HL-60 (cell line): ENCODE results near the gene NDUFC2.

Experiments used
- CTCF ChIP-seq: IDR thresholded peaks from one replicate; pipeline ENCODE4 v1.5.1; 2011; ENCODE audit warnings: low read length, control low read depth, inconsistent platforms; ENCODE audit not compliant: insufficient read depth
- GABPA ChIP-seq: IDR thresholded peaks from 2 replicates; pipeline ENCODE4 v1.6.1; 2012; ENCODE audit warnings: low read depth
- POLR2AphosphoS5 ChIP-seq: IDR thresholded peaks from 2 replicates; pipeline ENCODE4 v1.6.1; 2012; ENCODE audit warnings: low read depth
- SPI1 ChIP-seq: IDR thresholded peaks from 2 replicates; pipeline ENCODE4 v1.6.1; 2012; ENCODE audit warnings: low read depth, mild to moderate bottlenecking, borderline replicate concordance
- TF ChIP-seq, protein P1 (sequence below): IDR thresholded peaks from 2 replicates; pipeline ENCODE4 v1.6.1; 2012; ENCODE audit warnings: low read depth; ENCODE audit not compliant: insufficient replicate concordance

- no peak for TF ChIP-seq CTCF
- TF ChIP-seq GABPA: no peak
- TF ChIP-seq, protein P1, sequence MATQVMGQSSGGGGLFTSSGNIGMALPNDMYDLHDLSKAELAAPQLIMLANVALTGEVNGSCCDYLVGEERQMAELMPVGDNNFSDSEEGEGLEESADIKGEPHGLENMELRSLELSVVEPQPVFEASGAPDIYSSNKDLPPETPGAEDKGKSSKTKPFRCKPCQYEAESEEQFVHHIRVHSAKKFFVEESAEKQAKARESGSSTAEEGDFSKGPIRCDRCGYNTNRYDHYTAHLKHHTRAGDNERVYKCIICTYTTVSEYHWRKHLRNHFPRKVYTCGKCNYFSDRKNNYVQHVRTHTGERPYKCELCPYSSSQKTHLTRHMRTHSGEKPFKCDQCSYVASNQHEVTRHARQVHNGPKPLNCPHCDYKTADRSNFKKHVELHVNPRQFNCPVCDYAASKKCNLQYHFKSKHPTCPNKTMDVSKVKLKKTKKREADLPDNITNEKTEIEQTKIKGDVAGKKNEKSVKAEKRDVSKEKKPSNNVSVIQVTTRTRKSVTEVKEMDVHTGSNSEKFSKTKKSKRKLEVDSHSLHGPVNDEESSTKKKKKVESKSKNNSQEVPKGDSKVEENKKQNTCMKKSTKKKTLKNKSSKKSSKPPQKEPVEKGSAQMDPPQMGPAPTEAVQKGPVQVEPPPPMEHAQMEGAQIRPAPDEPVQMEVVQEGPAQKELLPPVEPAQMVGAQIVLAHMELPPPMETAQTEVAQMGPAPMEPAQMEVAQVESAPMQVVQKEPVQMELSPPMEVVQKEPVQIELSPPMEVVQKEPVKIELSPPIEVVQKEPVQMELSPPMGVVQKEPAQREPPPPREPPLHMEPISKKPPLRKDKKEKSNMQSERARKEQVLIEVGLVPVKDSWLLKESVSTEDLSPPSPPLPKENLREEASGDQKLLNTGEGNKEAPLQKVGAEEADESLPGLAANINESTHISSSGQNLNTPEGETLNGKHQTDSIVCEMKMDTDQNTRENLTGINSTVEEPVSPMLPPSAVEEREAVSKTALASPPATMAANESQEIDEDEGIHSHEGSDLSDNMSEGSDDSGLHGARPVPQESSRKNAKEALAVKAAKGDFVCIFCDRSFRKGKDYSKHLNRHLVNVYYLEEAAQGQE: no peak
- TF ChIP-seq POLR2AphosphoS5: no peak
- TF ChIP-seq SPI1: no peak
These were observed 54.3 kb downstream of the NDUFC2 start for GRCh38 chr11:78025378-78025777.
